Measurements from ENCODE around the gene INPP4A.
A peak's percentile ranks its signal among the peaks of the same experiment; 100 is the strongest.

INPP4A gene

GRCh38 chr2:98454500-98455235 is 10.0 kb downstream of the INPP4A start:
- no peak overlapping the region for H3K4me3 ChIP-seq (ENCODE audit: control insufficient read depth, low read depth, low read length)
- TF ChIP-seq, protein P1, sequence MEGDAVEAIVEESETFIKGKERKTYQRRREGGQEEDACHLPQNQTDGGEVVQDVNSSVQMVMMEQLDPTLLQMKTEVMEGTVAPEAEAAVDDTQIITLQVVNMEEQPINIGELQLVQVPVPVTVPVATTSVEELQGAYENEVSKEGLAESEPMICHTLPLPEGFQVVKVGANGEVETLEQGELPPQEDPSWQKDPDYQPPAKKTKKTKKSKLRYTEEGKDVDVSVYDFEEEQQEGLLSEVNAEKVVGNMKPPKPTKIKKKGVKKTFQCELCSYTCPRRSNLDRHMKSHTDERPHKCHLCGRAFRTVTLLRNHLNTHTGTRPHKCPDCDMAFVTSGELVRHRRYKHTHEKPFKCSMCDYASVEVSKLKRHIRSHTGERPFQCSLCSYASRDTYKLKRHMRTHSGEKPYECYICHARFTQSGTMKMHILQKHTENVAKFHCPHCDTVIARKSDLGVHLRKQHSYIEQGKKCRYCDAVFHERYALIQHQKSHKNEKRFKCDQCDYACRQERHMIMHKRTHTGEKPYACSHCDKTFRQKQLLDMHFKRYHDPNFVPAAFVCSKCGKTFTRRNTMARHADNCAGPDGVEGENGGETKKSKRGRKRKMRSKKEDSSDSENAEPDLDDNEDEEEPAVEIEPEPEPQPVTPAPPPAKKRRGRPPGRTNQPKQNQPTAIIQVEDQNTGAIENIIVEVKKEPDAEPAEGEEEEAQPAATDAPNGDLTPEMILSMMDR (conservative IDR thresholded peaks at IDR 0.05; ENCODE audit: control insufficient read depth, insufficient read depth, low read depth, low read length), result no peak
- DNase-seq (ENCODE audit: low read depth), result peak; percentile 66

- H3K4me3 ChIP-seq (ENCODE audit: control insufficient read depth, low read depth, low read length), result no peak overlapping the region
- DNase-seq (ENCODE audit: low read depth), result peak; percentile 25
- TF ChIP-seq, protein P1 (conservative IDR thresholded peaks at IDR 0.05; ENCODE audit: control insufficient read depth, insufficient read depth, low read depth, low read length), result no peak
These were observed 10.9 kb downstream of the INPP4A start for GRCh38 chr2:98455494-98455976.

- no peak overlapping the region for H3K4me3 ChIP-seq (ENCODE audit: control insufficient read depth, low read depth, low read length)
- TF ChIP-seq, protein P1 (conservative IDR thresholded peaks at IDR 0.05; ENCODE audit: control insufficient read depth, insufficient read depth, low read depth, low read length), result no peak
- peak; percentile 98 for DNase-seq (ENCODE audit: low read depth)
These were observed 12.5 kb downstream of the INPP4A start for GRCh38 chr2:98457045-98457696.

GRCh38 chr2:98458207-98458606 is 13.5 kb downstream of the INPP4A start:
- TF ChIP-seq, protein P1 (conservative IDR thresholded peaks at IDR 0.05; ENCODE audit: control insufficient read depth, insufficient read depth, low read depth, low read length), result no peak
- DNase-seq (ENCODE audit: low read depth), result peak; percentile 62
- no peak overlapping the region for H3K4me3 ChIP-seq (ENCODE audit: control insufficient read depth, low read depth, low read length)

GRCh38 chr2:98458667-98459380 is 14.2 kb downstream of the INPP4A start:
- DNase-seq (ENCODE audit: low read depth), result no peak
- TF ChIP-seq, protein P1 (conservative IDR thresholded peaks at IDR 0.05; ENCODE audit: control insufficient read depth, insufficient read depth, low read depth, low read length), result no peak
- no peak overlapping the region for H3K4me3 ChIP-seq (ENCODE audit: control insufficient read depth, low read depth, low read length)

DNA sequence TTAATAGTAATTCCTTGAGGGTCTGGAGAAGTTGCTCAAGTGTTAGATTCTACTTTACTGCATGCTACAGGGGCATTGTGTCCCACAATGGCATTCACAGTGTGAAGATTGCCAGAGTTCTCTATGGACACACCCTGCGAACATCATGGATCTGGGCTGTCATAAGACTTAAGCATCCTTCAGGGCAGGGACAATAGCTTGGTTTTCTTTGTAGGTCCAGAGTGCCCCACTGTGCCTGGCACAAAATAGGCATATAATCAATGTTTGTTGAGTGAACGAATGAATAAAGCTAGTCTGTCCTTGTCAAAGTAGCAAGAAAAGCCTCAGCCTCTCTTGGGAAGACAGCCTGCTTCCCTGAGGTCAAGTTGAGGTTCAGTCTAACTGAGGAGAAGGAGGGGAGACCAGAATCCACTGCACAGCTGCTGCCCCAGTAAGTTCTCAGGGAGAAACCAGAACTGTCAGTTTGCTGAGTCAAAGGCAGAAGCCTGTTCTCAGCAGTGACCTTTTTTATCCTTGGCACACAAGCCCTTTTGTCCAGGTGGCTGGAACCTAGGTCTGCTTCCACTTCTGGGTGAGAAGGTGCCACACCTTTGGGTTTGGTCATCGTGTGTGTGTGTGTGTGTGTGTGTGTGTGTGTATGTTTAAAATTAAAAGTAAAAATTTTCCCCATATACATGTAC is 15.0 kb downstream of the INPP4A start:
- peak; percentile 59 for DNase-seq (ENCODE audit: low read depth)
- H3K4me3 ChIP-seq (ENCODE audit: control insufficient read depth, low read depth, low read length), result no peak overlapping the region
- TF ChIP-seq, protein P1 (conservative IDR thresholded peaks at IDR 0.05; ENCODE audit: control insufficient read depth, insufficient read depth, low read depth, low read length), result no peak

Measured in fibroblast of mammary gland (primary cell).